Measurements from ENCODE around the gene PRPF6.

- TF ChIP-seq CTCF (IDR thresholded peaks at IDR 0.05; ENCODE audit: low read depth, low read length, poor library complexity, severe bottlenecking) (no peak), EZH2phosphoT487 (IDR thresholded peaks at IDR 0.05; ENCODE audit: borderline replicate concordance, low read length) (no peak)
Measured at GRCh38 chr20:64074963-64075362, 94.0 kb downstream of the PRPF6 start.
